Sigmoid colon (tissue), 7 donors: ENCODE results near the gene ATP10B. TPM values are rescaled to one million over a fixed set of nuclear protein-coding genes. Genes with fewer than 3 reads are reported as not detected.

Source experiments
- DNase-seq: peaks from one replicate; pipeline ENCODE4 v3.0.0-alpha.2; 2019
- H3K27ac ChIP-seq, 4 donors: fragments of 200-600 bp; sonication (generic); one replicate each; pipeline ENCODE4 v1.5.1; 2016 to 2019; ENCODE audit warnings: mild to moderate bottlenecking in 1 of 4
- H3K27me3 ChIP-seq, 3 donors: fragments of 200-600 bp; sonication (generic); one replicate each; pipeline ENCODE4 v1.5.1; 2019; ENCODE audit warnings: mild to moderate bottlenecking in 1 of 3
- H3K36me3 ChIP-seq, 4 donors: fragments of 200-600 bp; sonication (generic); one replicate each; pipeline ENCODE4 v1.5.1; 2016 to 2019
- H3K4me1 ChIP-seq, 4 donors: fragments of 200-600 bp; sonication (generic); one replicate each; pipeline ENCODE4 v1.5.1; 2017 to 2019
- H3K4me3 ChIP-seq, 4 donors: fragments of 200-600 bp; sonication (generic); one replicate each; pipeline ENCODE4 v1.5.1; 2017 to 2019; ENCODE audit warnings: mild to moderate bottlenecking in 2 of 4, moderate library complexity in 1 of 4
- H3K9me3 ChIP-seq, 4 donors: fragments of 200-600 bp in 3 of 4; sonication (generic) in 3 of 4; one replicate each; pipeline versions ENCODE4 v1.5.1 to v1.6.1; 2013 to 2019
- CTCF ChIP-seq, 4 experiments: fragments of 450-650 bp in 3 of 4; fragments of 200-600 bp in 1 of 4; IDR thresholded peaks; one replicate each; pipeline ENCODE4 v1.5.1; 2016 to 2019; ENCODE audit warnings: antibody characterized with exemption in 4 of 4, mild to moderate bottlenecking in 3 of 4, moderate library complexity in 2 of 4
- EP300 ChIP-seq, 4 donors: sonication (generic); formaldehyde crosslinking; IDR thresholded peaks; one replicate each; pipeline ENCODE4 v1.6.1; 2017; ENCODE audit warnings: antibody characterized with exemption in 4 of 4
- POLR2A ChIP-seq, 2 donors: fragments of 450-650 bp; IDR thresholded peaks; one replicate each; pipeline ENCODE4 v1.6.1; 2016; ENCODE audit warnings: antibody characterized with exemption in 2 of 2, mild to moderate bottlenecking in 2 of 2, moderate library complexity in 2 of 2
- POLR2AphosphoS5 ChIP-seq, 4 donors: sonication (generic); formaldehyde crosslinking; IDR thresholded peaks; one replicate each; pipeline ENCODE4 v1.6.1; 2017; ENCODE audit warnings: antibody characterized with exemption in 4 of 4
- WGBS, 2 donors: extraction: QIAGEN DNeasy Blood & Tissue Kit; methylation state at CpG; one replicate each; pipeline ENCODE4 v1.1.7; 2013; 5-methylcytosine and 5-hydroxymethylcytosine counted together
- intact Hi-C: fragments of 100-400 bp; cut with DNase I; formaldehyde crosslinking; loops from one replicate; pipeline ENCODE4 v1.15.1; 2023
- polyA plus RNA-seq, 3 donors: library from polyadenylated mRNA; stranded (reverse); fragments of 200-250 nt; gene quantifications; one replicate each; pipeline ENCODE4 v1.2.3, GENCODE V29; 2013
- total RNA-seq, 4 donors: library from RNA; depleted of rRNA; stranded (reverse); fragments of >200 nt; gene quantifications; one replicate each; pipeline ENCODE4 v1.1.0, GENCODE V29; 2016
- donor health status: healthy with polysubstance abuse.
- donor health status: Bipolar disorder and iron deficiency.
- donor health status: healthy.

The ATP10B gene
- total and polyA plus RNA-seq, 7 donors, result 0.16 to 57.7 (median 1.4) TPM

- no peaks in the 10 kb centered on the region for H3K27me3 ChIP-seq
- TF ChIP-seq POLR2AphosphoS5 (IDR thresholded peaks at IDR 0.05) (no peak), EP300 (IDR thresholded peaks at IDR 0.05) (no peak), CTCF (IDR thresholded peaks at IDR 0.05) (no peak), POLR2A (IDR thresholded peaks at IDR 0.05) (no peak)
- intact Hi-C loops, result no loop called here
- H3K4me1 ChIP-seq, result no peaks in the 10 kb centered on the region
- no peaks in the 10 kb centered on the region for H3K9me3 ChIP-seq
- no peak for DNase-seq
- no peaks in the 10 kb centered on the region for H3K36me3 ChIP-seq
- 66 to 74% methylated on average over 1 of the region's 1 CpG for WGBS, 2 donors
- H3K27ac ChIP-seq, result no peak overlapping the region
- no peak overlapping the region for H3K4me3 ChIP-seq
Measured at GRCh38 chr5:160618286-160618685, 233.7 kb downstream of the ATP10B start.

DNA sequence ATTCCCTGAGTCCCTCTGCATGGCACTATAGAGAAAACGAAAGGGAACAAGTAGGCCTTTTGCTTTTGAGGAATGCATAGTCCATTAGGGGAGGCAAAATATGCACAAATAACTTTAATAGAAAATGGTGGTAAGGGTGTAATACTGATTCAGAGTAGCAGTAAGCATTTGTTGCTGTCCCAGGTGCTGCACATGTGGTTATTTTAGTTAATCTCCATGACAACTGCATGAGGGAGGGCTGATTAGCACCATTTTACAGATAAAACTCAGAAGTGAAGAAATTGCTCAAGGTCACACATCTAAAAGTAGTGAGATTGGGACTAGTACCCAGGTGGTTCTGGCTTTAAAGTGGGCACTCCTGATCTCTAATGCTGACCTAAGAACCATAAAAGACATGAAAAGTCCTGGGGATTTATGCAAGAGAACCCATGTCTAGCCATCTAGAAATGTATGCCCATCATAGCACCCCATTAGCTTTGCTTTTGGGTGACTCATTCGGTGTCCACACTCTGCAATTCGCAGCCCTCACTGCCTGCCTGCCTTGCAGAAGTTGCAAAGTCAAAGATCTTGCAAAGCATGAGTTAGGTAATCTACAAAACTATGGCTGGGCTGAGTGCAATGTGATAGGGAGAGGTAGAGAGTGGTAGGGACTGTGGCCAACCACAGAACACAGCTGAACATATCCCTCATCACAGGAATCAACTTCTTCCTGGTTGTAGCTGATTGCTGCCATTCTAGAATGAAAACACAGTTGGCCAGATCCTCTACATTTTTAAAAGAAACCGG lies 235.1 kb downstream of the ATP10B start:
- Histone ChIP-seq H3K36me3 (no peaks in the 10 kb centered on the region), H3K4me1 (no peaks in the 10 kb centered on the region), H3K4me3 (no peak overlapping the region), H3K9me3 (no peaks in the 10 kb centered on the region), H3K27ac (no peak overlapping the region), H3K27me3 (no peaks in the 10 kb centered on the region)
- TF ChIP-seq POLR2AphosphoS5 (IDR thresholded peaks at IDR 0.05) (no peak), EP300 (IDR thresholded peaks at IDR 0.05) (no peak), POLR2A (IDR thresholded peaks at IDR 0.05) (no peak), CTCF (IDR thresholded peaks at IDR 0.05) (no peak)
- intact Hi-C loops, result no loop called here
- no peak for DNase-seq
- 89 to 97% methylated on average over 4 of the region's 4 CpGs for WGBS, 2 donors

DNA sequence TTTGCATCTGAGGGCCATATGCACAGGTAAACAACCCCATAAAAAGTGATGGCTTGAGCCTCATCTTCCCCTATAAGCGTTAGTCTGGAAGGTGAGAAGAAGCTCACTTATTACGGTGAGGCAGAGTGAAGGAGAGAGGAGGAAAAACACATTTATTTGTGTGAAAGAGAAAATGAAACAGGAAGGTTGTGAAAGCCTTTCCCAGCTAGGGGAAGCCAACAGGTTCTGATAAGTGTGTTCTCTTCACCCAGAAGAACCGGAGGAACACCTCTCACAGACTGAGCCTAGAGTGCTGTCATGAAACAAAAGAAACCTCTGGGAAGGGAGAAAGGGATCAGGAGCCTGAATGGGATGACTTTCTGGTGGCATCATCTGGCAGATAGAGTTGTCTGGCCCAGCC lies 237.9 kb downstream of the ATP10B start:
- Histone ChIP-seq H3K4me1 (no peaks in the 10 kb centered on the region), H3K27me3 (peaks cover 0 to 3% (median 0%) of the 10 kb centered on the region in 3 donors), H3K9me3 (peaks cover 0 to 3% (median 0%) of the 10 kb centered on the region in 4 donors), H3K27ac (no peak overlapping the region), H3K4me3 (no peak overlapping the region), H3K36me3 (no peaks in the 10 kb centered on the region)
- intact Hi-C loops, result no loop called here
- TF ChIP-seq POLR2AphosphoS5 (IDR thresholded peaks at IDR 0.05) (no peak), EP300 (IDR thresholded peaks at IDR 0.05) (no peak), POLR2A (IDR thresholded peaks at IDR 0.05) (no peak), CTCF (IDR thresholded peaks at IDR 0.05) (no peak)
- no peak for DNase-seq
- 86 to 87% methylated on average over 3 of the region's 3 CpGs for WGBS, 2 donors

GRCh38 chr5:160605266-160605665 lies 246.7 kb downstream of the ATP10B start:
- Histone ChIP-seq H3K4me3 (no peak overlapping the region), H3K27me3 (peaks cover 0 to 3% (median 0%) of the 10 kb centered on the region in 3 donors), H3K9me3 (peaks cover 0 to 3% (median 0%) of the 10 kb centered on the region in 4 donors), H3K4me1 (no peaks in the 10 kb centered on the region), H3K36me3 (no peaks in the 10 kb centered on the region), H3K27ac (no peak overlapping the region)
- intact Hi-C loops, result no loop called here
- no peak for TF ChIP-seq EP300 (IDR thresholded peaks at IDR 0.05)
- no peak for TF ChIP-seq CTCF (IDR thresholded peaks at IDR 0.05)
- TF ChIP-seq POLR2AphosphoS5 (IDR thresholded peaks at IDR 0.05), result no peak
- TF ChIP-seq POLR2A (IDR thresholded peaks at IDR 0.05), result no peak
- DNase-seq, result no peak
- 65 to 80% methylated on average over 2 of the region's 2 CpGs for WGBS, 2 donors
